Activated CD8-positive, alpha-beta T cell treated with anti-CD3 and anti-CD28 coated beads for 36 hours (primary cell): Measurements from ENCODE around the gene RIPOR1. TPM values are rescaled to one million over a fixed set of nuclear protein-coding genes. Genes with fewer than 3 reads are reported as not detected.

Experiments
- ATAC-seq: fragments of 200-7000 bp; cut with Tn5 transposase; one replicate; pipeline ENCODE4 v1.10.0; 2021; ENCODE audit warnings: mild to moderate bottlenecking, moderate library complexity
- CTCF ChIA-PET: fragments of 350-600 bp; sonication (Branson Sonifier 250); formaldehyde crosslinking; loops from one replicate; lab custom pipeline; 2021; ENCODE audit warnings: antibody characterized with exemption; lab: Charles Lee
- POLR2A ChIA-PET: fragments of 350-600 bp; sonication (Branson Sonifier 250); formaldehyde crosslinking; loops from one replicate; lab custom pipeline; 2021; ENCODE audit warnings: antibody characterized with exemption; lab: Charles Lee
- DNase-seq: peaks from one replicate; pipeline ENCODE4 v3.0.0-alpha.2; 2020
- H3K27ac Mint-ChIP-seq: one replicate; pipeline ENCODE4 v1.8.0; 2021; ENCODE audit warnings: mild to moderate bottlenecking, mixed read lengths
- H3K27me3 Mint-ChIP-seq: one replicate; pipeline ENCODE4 v1.8.0; 2021; ENCODE audit warnings: mixed read lengths
- H3K36me3 Mint-ChIP-seq: one replicate; pipeline ENCODE4 v1.8.0; 2021; ENCODE audit warnings: low read depth, mixed read lengths
- H3K4me1 Mint-ChIP-seq: one replicate; pipeline ENCODE4 v1.8.0; 2021; ENCODE audit warnings: low read depth, mixed read lengths
- H3K4me3 Mint-ChIP-seq: one replicate; pipeline ENCODE4 v1.8.0; 2021; ENCODE audit warnings: mild to moderate bottlenecking, moderate library complexity, mixed read lengths
- H3K9me3 Mint-ChIP-seq: one replicate; pipeline ENCODE4 v1.8.0; 2021; ENCODE audit warnings: mixed read lengths
- intact Hi-C: fragments of 100-400 bp; cut with micrococcal nuclease; formaldehyde crosslinking; loops from one replicate; pipeline ENCODE4 v1.10.0; 2022
- total RNA-seq, 2 experiments: library from RNA; stranded (reverse); gene quantifications; one replicate each; pipeline ENCODE4 v1.2.3, GENCODE V29; 2021
- TF ChIP-seq, protein P1 (sequence below): fragments of 200-600 bp; IDR thresholded peaks from one replicate; pipeline ENCODE4 v1.8.0; 2022; ENCODE audit warnings: antibody characterized with exemption, mild to moderate bottlenecking

Gene RIPOR1
- total RNA-seq, 2 experiments from 2014 or later, result 15.7 to 20.0 TPM

DNA sequence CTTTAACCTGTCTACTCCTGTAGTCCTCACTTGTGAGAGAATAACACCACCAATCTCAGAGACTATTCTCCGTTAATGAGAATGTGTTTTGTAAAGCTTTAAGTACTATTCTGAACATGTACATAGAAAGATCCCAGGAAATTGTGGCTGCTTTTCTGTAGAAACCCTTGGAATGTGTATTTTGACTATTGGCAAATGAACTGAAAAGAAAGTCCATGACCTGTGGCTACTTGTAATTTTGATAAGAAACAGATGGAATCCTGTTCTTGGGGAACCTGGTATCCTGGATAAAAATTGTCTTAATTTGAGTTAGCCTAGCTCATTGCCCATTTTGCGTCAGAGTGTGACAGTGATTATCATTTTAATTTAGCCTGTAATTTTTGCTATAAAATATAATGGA is 42.8 kb downstream of the RIPOR1 start:
- no peak for ATAC-seq
- DNase-seq, result no peak
- POLR2A ChIA-PET, result interaction anchor here (0.7 to 0.8 kb wide), 2 partner anchors 9 to 13 kb away, joined by 3 read pairs; no protein-coding TSS in a partner anchor
- intact Hi-C loops, result no loop called here
- CTCF ChIA-PET, result interaction anchor here (1.2 to 2.9 kb wide), 5 partner anchors 9 to 73 kb away, joined by 3 to 14 read pairs (median 9); partner anchors contain the start of genes CARMIL2 and CTCF
- no peak overlapping the region for H3K4me3 Mint-ChIP-seq
- H3K27ac Mint-ChIP-seq, result no peak overlapping the region
- no peaks in the 10 kb centered on the region for H3K27me3 Mint-ChIP-seq
- peaks cover 24% of the 10 kb centered on the region for H3K36me3 Mint-ChIP-seq
- no peaks in the 10 kb centered on the region for H3K9me3 Mint-ChIP-seq
- TF ChIP-seq, protein P1, sequence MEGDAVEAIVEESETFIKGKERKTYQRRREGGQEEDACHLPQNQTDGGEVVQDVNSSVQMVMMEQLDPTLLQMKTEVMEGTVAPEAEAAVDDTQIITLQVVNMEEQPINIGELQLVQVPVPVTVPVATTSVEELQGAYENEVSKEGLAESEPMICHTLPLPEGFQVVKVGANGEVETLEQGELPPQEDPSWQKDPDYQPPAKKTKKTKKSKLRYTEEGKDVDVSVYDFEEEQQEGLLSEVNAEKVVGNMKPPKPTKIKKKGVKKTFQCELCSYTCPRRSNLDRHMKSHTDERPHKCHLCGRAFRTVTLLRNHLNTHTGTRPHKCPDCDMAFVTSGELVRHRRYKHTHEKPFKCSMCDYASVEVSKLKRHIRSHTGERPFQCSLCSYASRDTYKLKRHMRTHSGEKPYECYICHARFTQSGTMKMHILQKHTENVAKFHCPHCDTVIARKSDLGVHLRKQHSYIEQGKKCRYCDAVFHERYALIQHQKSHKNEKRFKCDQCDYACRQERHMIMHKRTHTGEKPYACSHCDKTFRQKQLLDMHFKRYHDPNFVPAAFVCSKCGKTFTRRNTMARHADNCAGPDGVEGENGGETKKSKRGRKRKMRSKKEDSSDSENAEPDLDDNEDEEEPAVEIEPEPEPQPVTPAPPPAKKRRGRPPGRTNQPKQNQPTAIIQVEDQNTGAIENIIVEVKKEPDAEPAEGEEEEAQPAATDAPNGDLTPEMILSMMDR, result no peak
- peaks cover 26% of the 10 kb centered on the region for H3K4me1 Mint-ChIP-seq

DNA sequence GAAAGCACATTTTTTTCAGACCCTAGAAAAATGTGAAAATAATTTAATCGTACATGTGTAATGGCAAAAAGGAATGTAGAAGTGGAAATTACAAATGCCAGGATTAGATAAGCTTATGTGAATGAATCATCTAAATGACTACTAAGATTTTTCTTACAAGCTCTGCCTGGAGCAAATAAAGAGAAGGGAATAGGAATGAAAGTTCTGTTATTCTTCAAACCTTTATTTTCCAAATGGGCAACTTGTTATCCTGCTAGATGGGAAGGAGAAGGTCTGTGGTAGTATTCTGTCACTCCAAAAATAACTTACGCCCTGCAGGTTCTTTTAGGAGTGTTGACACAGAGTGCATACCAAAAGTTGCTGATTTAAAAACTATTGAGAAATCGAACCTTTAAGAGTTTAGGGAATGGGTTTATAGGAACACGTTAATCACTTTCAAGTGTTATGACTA is 43.4 kb downstream of the RIPOR1 start:
- Mint-ChIP-seq H3K4me1 (peaks cover 21% of the 10 kb centered on the region), H3K4me3 (no peak overlapping the region), H3K9me3 (no peaks in the 10 kb centered on the region), H3K27ac (peak overlapping the region; percentile 13), H3K36me3 (peaks cover 24% of the 10 kb centered on the region), H3K27me3 (no peaks in the 10 kb centered on the region)
- ChIA-PET POLR2A (interaction anchor here (0.7 to 1.4 kb wide), 3 partner anchors 8 to 13 kb away, joined by 3 to 4 read pairs (median 3); no protein-coding TSS in a partner anchor), CTCF (interaction anchor here (0.8 to 2.9 kb wide), 7 partner anchors 10 to 96 kb away, joined by 3 to 14 read pairs (median 5); partner anchors contain the start of genes CARMIL2 and CTCF)
- TF ChIP-seq, protein P1, result no peak
- DNase-seq, result no peak
- intact Hi-C loops, result no loop called here
- ATAC-seq, result no peak

DNA sequence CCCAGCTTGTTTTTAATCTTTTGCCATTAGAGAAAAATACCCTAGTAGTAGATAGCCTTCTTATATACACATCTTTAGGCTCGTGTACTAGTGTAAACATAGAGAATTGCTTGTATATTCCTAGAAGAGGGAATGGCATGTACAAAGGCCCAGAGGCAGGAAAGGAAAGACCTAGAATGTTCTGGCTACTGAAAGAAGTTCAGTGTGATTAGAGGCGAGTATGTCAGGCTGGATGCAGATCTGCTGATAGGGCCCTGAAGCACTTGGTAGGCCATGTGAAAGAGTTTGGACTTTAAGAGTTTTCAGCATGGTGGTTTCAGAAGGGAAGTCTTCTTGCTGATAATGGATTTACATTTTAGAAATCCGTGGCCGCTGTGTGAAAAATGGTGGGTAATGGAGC is 51.1 kb downstream of the RIPOR1 start:
- Mint-ChIP-seq H3K4me3 (no peak overlapping the region), H3K4me1 (peaks cover 15% of the 10 kb centered on the region), H3K27ac (peak overlapping the region; percentile 47), H3K9me3 (no peaks in the 10 kb centered on the region), H3K27me3 (no peaks in the 10 kb centered on the region), H3K36me3 (peaks cover 14% of the 10 kb centered on the region)
- TF ChIP-seq, protein P1, result no peak
- no peak for DNase-seq
- intact Hi-C loops, result no loop called here
- ATAC-seq, result no peak
- ChIA-PET CTCF (interaction anchor here (0.7 to 2.5 kb wide), 5 partner anchors 17 to 66 kb away, joined by 3 to 10 read pairs (median 3); partner anchors contain the start of gene CARMIL2), POLR2A (interaction anchor here (0.8 to 1.2 kb wide), 2 partner anchors 12 to 17 kb away, joined by 3 read pairs; no protein-coding TSS in a partner anchor)

DNA sequence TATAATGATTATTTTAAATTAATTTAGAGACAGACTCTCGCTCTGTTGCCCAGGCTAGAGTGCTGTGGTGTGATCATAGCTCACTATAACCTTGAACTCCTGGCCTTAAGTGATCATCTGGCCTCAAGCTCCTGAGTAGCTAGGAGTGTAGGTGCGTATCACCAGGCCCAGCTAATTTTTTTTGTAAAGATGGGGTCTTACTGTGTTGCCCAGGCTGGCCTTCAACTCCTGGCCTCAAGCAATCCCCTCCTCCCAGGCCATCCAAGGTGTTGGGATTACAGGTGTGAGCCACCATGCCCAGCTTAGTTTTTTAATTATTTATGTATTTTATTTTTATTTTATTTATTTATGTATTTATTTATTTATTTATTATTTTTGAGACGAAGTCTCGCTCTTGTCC is 51.6 kb downstream of the RIPOR1 start:
- DNase-seq (no peak), ATAC-seq (no peak)
- no peak overlapping the region for H3K4me3 Mint-ChIP-seq
- peaks cover 18% of the 10 kb centered on the region for H3K4me1 Mint-ChIP-seq
- ChIA-PET CTCF (interaction anchor here (0.7 to 2.5 kb wide), 3 partner anchors 33 to 64 kb away, joined by 3 to 10 read pairs (median 3); partner anchors contain the start of gene CARMIL2), POLR2A (interaction anchor here (0.8 to 1.2 kb wide), 2 partner anchors 11 to 17 kb away, joined by 3 read pairs; no protein-coding TSS in a partner anchor)
- intact Hi-C loops, result no loop called here
- TF ChIP-seq, protein P1, result no peak
- no peaks in the 10 kb centered on the region for H3K9me3 Mint-ChIP-seq
- H3K27me3 Mint-ChIP-seq, result no peaks in the 10 kb centered on the region
- H3K36me3 Mint-ChIP-seq, result peaks cover 13% of the 10 kb centered on the region
- no peak overlapping the region for H3K27ac Mint-ChIP-seq

DNA sequence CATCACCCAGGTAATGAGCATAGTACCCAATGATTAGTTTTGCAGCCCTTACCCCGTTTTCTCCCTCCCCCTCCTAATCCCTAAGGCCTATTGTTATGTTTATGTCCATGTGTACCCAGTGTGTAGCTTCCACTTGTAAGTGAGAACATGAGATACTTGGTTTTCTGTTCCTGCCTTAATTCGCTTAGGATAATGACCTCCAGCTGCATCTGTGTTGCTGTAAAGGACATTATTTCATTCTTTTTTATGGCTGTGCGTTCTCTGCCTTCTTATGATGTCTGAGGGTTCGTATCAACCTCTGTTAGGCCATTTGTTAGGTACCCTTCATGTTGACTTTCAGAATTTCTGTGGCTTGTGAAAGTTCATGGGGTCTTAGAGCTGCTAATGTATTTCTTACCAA is 64.7 kb downstream of the RIPOR1 start:
- POLR2A ChIA-PET, result no interaction called here
- H3K36me3 Mint-ChIP-seq, result peaks cover 6% of the 10 kb centered on the region
- intact Hi-C loops, result no loop called here
- no peak for ATAC-seq
- H3K27me3 Mint-ChIP-seq, result no peaks in the 10 kb centered on the region
- DNase-seq, result no peak
- CTCF ChIA-PET, result interaction anchor here (0.6 to 4.2 kb wide), 4 partner anchors 26 to 80 kb away, joined by 4 to 14 read pairs (median 10); no protein-coding TSS in a partner anchor
- H3K9me3 Mint-ChIP-seq, result no peaks in the 10 kb centered on the region
- H3K4me3 Mint-ChIP-seq, result no peak overlapping the region
- H3K27ac Mint-ChIP-seq, result no peak overlapping the region
- TF ChIP-seq, protein P1, result no peak
- peaks cover 33% of the 10 kb centered on the region for H3K4me1 Mint-ChIP-seq
